WTC11 (cell line): ENCODE results near the gene BICC1. TPM values are rescaled to one million over a fixed set of nuclear protein-coding genes. Genes with fewer than 3 reads are reported as not detected.

Experiments used
- ATAC-seq: fragments of 200-7000 bp; cut with Tn5 transposase; 2 replicates; pipeline ENCODE4 v1.10.0; 2021; ENCODE audit warnings: mild to moderate bottlenecking, moderate library complexity
- CTCF ChIA-PET: fragments of 300-600 bp; sonication (Branson Sonifier 250); formaldehyde crosslinking; loops from one replicate; lab custom pipeline; 2021; ENCODE audit warnings: antibody characterized with exemption; lab: Charles Lee
- POLR2A ChIA-PET: fragments of 350-600 bp; sonication (Branson Sonifier 250); formaldehyde crosslinking; loops from one replicate; lab custom pipeline; 2021; ENCODE audit warnings: antibody characterized with exemption; lab: Charles Lee
- DNase-seq: peaks from one replicate; pipeline ENCODE4 v3.0.0; 2021; ENCODE audit warnings: low spot score
- H3K27ac Mint-ChIP-seq: 2 replicates; pipeline ENCODE4 v1.8.0; 2021; ENCODE audit warnings: mixed read lengths
- H3K27me3 Mint-ChIP-seq: 2 replicates; pipeline ENCODE4 v1.8.0; 2021; ENCODE audit warnings: low read depth, mild to moderate bottlenecking, moderate library complexity, mixed read lengths
- H3K36me3 Mint-ChIP-seq: 2 replicates; pipeline ENCODE4 v1.8.0; 2021; ENCODE audit warnings: mixed read lengths
- H3K4me1 Mint-ChIP-seq: 2 replicates; pipeline ENCODE4 v1.8.0; 2022; ENCODE audit warnings: mixed read lengths
- H3K4me3 Mint-ChIP-seq: 2 replicates; pipeline ENCODE4 v1.8.0; 2021; ENCODE audit warnings: mild to moderate bottlenecking, moderate library complexity, mixed read lengths
- H3K9me3 Mint-ChIP-seq: 2 replicates; pipeline ENCODE4 v1.8.0; 2021; ENCODE audit warnings: mixed read lengths
- AFF4 ChIP-seq: sonication (generic); formaldehyde crosslinking; IDR thresholded peaks from 2 replicates; pipeline ENCODE4 v1.8.1; 2023; ENCODE audit warnings: mild to moderate bottlenecking, missing genetic modification reagents, borderline replicate concordance
- ATF3 ChIP-seq: sonication (generic); formaldehyde crosslinking; conservative IDR thresholded peaks from 2 replicates; pipeline ENCODE4 v1.8.1; 2022; ENCODE audit warnings: mild to moderate bottlenecking, missing genetic modification reagents
- CDX4 ChIP-seq: fragments of 250-450 bp; sonication (Bioruptor Pico); IDR thresholded peaks from 2 replicates; pipeline ENCODE4 v1.9.0; 2021; ENCODE audit warnings: moderate library complexity, mild to moderate bottlenecking, inconsistent platforms, borderline replicate concordance
- ETV6 ChIP-seq: sonication (generic); formaldehyde crosslinking; IDR thresholded peaks from 2 replicates; pipeline ENCODE4 v1.8.1; 2022; ENCODE audit warnings: mild to moderate bottlenecking, missing genetic modification reagents
- FOXK1 ChIP-seq: sonication (generic); formaldehyde crosslinking; IDR thresholded peaks from 2 replicates; pipeline ENCODE4 v1.8.0; 2022; ENCODE audit warnings: mild to moderate bottlenecking, moderate library complexity, missing genetic modification reagents
- GABPB1 ChIP-seq: sonication (generic); formaldehyde crosslinking; IDR thresholded peaks from 2 replicates; pipeline ENCODE4 v1.8.1; 2023; ENCODE audit warnings: mild to moderate bottlenecking, missing genetic modification reagents
- GRHL2 ChIP-seq: fragments of 250-450 bp; sonication (Bioruptor Pico); IDR thresholded peaks from 2 replicates; pipeline ENCODE4 v1.8.0; 2022; ENCODE audit warnings: mild to moderate bottlenecking, moderate library complexity; ENCODE audit not compliant: insufficient replicate concordance, severe bottlenecking
- HMGA2 ChIP-seq: fragments of 250-450 bp; sonication (Bioruptor Pico); IDR thresholded peaks from 2 replicates; pipeline ENCODE4 v1.4.0; 2021; ENCODE audit warnings: mild to moderate bottlenecking, moderate library complexity
- JAZF1 ChIP-seq: fragments of 250-450 bp; sonication (Bioruptor Pico); IDR thresholded peaks from 2 replicates; pipeline ENCODE4 v1.9.0; 2021; ENCODE audit warnings: moderate library complexity, mild to moderate bottlenecking, inconsistent platforms
- MAX ChIP-seq: sonication (generic); formaldehyde crosslinking; IDR thresholded peaks from 2 replicates; pipeline ENCODE4 v1.8.0; 2022; ENCODE audit warnings: mild to moderate bottlenecking, missing genetic modification reagents
- NFATC4 ChIP-seq: fragments of 250-450 bp; sonication (Bioruptor Pico); IDR thresholded peaks from 2 replicates; pipeline ENCODE4 v1.9.0; 2021; ENCODE audit warnings: mild to moderate bottlenecking
- NFYB ChIP-seq: sonication (generic); formaldehyde crosslinking; conservative IDR thresholded peaks from 2 replicates; pipeline ENCODE4 v1.8.0; 2022; ENCODE audit warnings: low read depth, missing genetic modification reagents
- NR3C1 ChIP-seq: sonication (generic); formaldehyde crosslinking; conservative IDR thresholded peaks from 2 replicates; pipeline ENCODE4 v1.8.1; 2023; ENCODE audit warnings: low read depth, mild to moderate bottlenecking, missing genetic modification reagents
- PRRX2 ChIP-seq: fragments of 250-450 bp; sonication (Bioruptor Pico); IDR thresholded peaks from 2 replicates; pipeline ENCODE4 v1.8.0; 2021; ENCODE audit warnings: mild to moderate bottlenecking
- RELA ChIP-seq: sonication (generic); formaldehyde crosslinking; IDR thresholded peaks from 2 replicates; pipeline ENCODE4 v1.8.1; 2022; ENCODE audit warnings: missing genetic modification reagents, mild to moderate bottlenecking, borderline replicate concordance
- RORB ChIP-seq: fragments of 250-450 bp; sonication (Bioruptor Pico); IDR thresholded peaks from 2 replicates; pipeline ENCODE4 v1.9.0; 2021; ENCODE audit warnings: mild to moderate bottlenecking
- TCF7 ChIP-seq: sonication (generic); formaldehyde crosslinking; IDR thresholded peaks from 2 replicates; pipeline ENCODE4 v1.8.0; 2022; ENCODE audit warnings: mild to moderate bottlenecking, low read depth, missing genetic modification reagents, moderate library complexity
- TEAD1 ChIP-seq: sonication (generic); formaldehyde crosslinking; IDR thresholded peaks from 2 replicates; pipeline ENCODE4 v1.8.0; 2022; ENCODE audit warnings: mild to moderate bottlenecking, missing genetic modification reagents
- USF1 ChIP-seq: sonication (generic); formaldehyde crosslinking; IDR thresholded peaks from 2 replicates; pipeline ENCODE4 v1.8.0; 2022; ENCODE audit warnings: mild to moderate bottlenecking, missing genetic modification reagents
- ZBTB21 ChIP-seq: sonication (generic); formaldehyde crosslinking; IDR thresholded peaks from 2 replicates; pipeline ENCODE4 v1.8.1; 2023; ENCODE audit warnings: mild to moderate bottlenecking, missing genetic modification reagents, borderline replicate concordance
- ZNF121 ChIP-seq: sonication (generic); formaldehyde crosslinking; IDR thresholded peaks from 2 replicates; pipeline ENCODE4 v1.8.0; 2023; ENCODE audit warnings: missing genetic modification reagents
- ZNF396 ChIP-seq: fragments of 250-450 bp; sonication (Bioruptor Pico); IDR thresholded peaks from 2 replicates; pipeline ENCODE4 v1.8.0; 2021; ENCODE audit warnings: mild to moderate bottlenecking, moderate library complexity, borderline replicate concordance
- ZNF416 ChIP-seq: fragments of 250-450 bp; sonication (Bioruptor Pico); IDR thresholded peaks from 2 replicates; pipeline ENCODE4 v1.9.0; 2021; ENCODE audit warnings: mild to moderate bottlenecking, inconsistent platforms
- ZNF425 ChIP-seq: fragments of 250-450 bp; sonication (Bioruptor Pico); conservative IDR thresholded peaks from 2 replicates; pipeline ENCODE4 v1.9.0; 2021; ENCODE audit warnings: mild to moderate bottlenecking
- total RNA-seq: library from RNA; stranded (reverse); gene quantifications from 3 replicates; pipeline ENCODE4 v1.2.3, GENCODE V29; 2021

Gene BICC1
- total RNA-seq, 1 experiment from 2014 or later = 0.61 TPM

GRCh38 chr10:58820386-58820785, 307.7 kb downstream of the BICC1 start (continued):
- TF ChIP-seq ZNF121 (CRISPR knock-in tag) (no peak), NFYB (no peak), ATF3 (CRISPR knock-in tag) (no peak)

- Mint-ChIP-seq H3K4me3 (no peak overlapping the region), H3K27ac (no peak overlapping the region), H3K36me3 (no peaks in the 10 kb centered on the region), H3K4me1 (peaks cover 4% of the 10 kb centered on the region; the same call in 1 of the 2 replicates), H3K27me3 (no peaks in the 10 kb centered on the region), H3K9me3 (no peaks in the 10 kb centered on the region)
- TF ChIP-seq USF1 (CRISPR knock-in tag) (no peak), ZNF416 (no peak)
- DNase-seq = no peak
- ChIA-PET POLR2A (no interaction called here), CTCF (no interaction called here)
- no peak for ATAC-seq
Measured at GRCh38 chr10:58820861-58821751, 308.4 kb downstream of the BICC1 start.

- POLR2A ChIA-PET = no interaction called here
- no peak for DNase-seq
- no peaks in the 10 kb centered on the region for H3K9me3 Mint-ChIP-seq
- no peak for TF ChIP-seq RORB (CRISPR knock-in tag)
- no peak for TF ChIP-seq GRHL2 (CRISPR knock-in tag)
- TF ChIP-seq CDX4 (CRISPR knock-in tag) = no peak
- TF ChIP-seq JAZF1 (CRISPR knock-in tag) = no peak
- TF ChIP-seq ZBTB21 = no peak
- CTCF ChIA-PET = no interaction called here
- ATAC-seq = no peak
- H3K4me3 Mint-ChIP-seq = no peak overlapping the region
- H3K4me1 Mint-ChIP-seq = peaks cover 4% of the 10 kb centered on the region; the same call in 1 of the 2 replicates
- H3K36me3 Mint-ChIP-seq = no peaks in the 10 kb centered on the region
- no peaks in the 10 kb centered on the region for H3K27me3 Mint-ChIP-seq
- no peak overlapping the region for H3K27ac Mint-ChIP-seq
Measured at GRCh38 chr10:58821752-58822056, 309.0 kb downstream of the BICC1 start.

GRCh38 chr10:58823983-58824382, 311.3 kb downstream of the BICC1 start:
- H3K27me3 Mint-ChIP-seq = no peaks in the 10 kb centered on the region
- no peaks in the 10 kb centered on the region for H3K9me3 Mint-ChIP-seq
- H3K36me3 Mint-ChIP-seq = no peaks in the 10 kb centered on the region
- H3K27ac Mint-ChIP-seq = no peak overlapping the region
- ATAC-seq = no peak
- no peak overlapping the region for H3K4me3 Mint-ChIP-seq
- POLR2A ChIA-PET = no interaction called here
- no peak for DNase-seq
- CTCF ChIA-PET = no interaction called here
- H3K4me1 Mint-ChIP-seq = no peaks in the 10 kb centered on the region
- TF ChIP-seq GRHL2 (CRISPR knock-in tag) (no peak), NFATC4 (CRISPR knock-in tag) (no peak), TEAD1 (CRISPR knock-in tag) (no peak), NR3C1 (CRISPR knock-in tag) (no peak), PRRX2 (CRISPR knock-in tag) (no peak), AFF4 (CRISPR knock-in tag) (no peak), ZNF425 (no peak), TCF7 (no peak), ZNF396 (CRISPR knock-in tag) (no peak), FOXK1 (CRISPR knock-in tag) (no peak), RELA (CRISPR knock-in tag) (no peak), MAX (CRISPR knock-in tag) (no peak), HMGA2 (no peak), GABPB1 (CRISPR knock-in tag) (no peak), ETV6 (CRISPR knock-in tag) (no peak)
